K562 (cell line): ENCODE data around the gene GET3. TPM values are rescaled to one million over a fixed set of nuclear protein-coding genes. Genes with fewer than 3 reads are reported as not detected.

Experiments
- ARID1B ChIP-seq: fragments of 450-650 bp; IDR thresholded peaks from 2 replicates; pipeline ENCODE4 v1.6.1; 2016; ENCODE audit warnings: antibody characterized with exemption, mild to moderate bottlenecking, inconsistent platforms
- ARID2 ChIP-seq: fragments of 450-650 bp; IDR thresholded peaks from 2 replicates; pipeline ENCODE4 v1.6.1; 2017; ENCODE audit warnings: antibody characterized with exemption, mild to moderate bottlenecking
- CCAR2 ChIP-seq: fragments of 200-400 bp; formaldehyde crosslinking; IDR thresholded peaks from 2 replicates; pipeline ENCODE4 v1.6.1; 2017; ENCODE audit warnings: mild to moderate bottlenecking, low read depth, low read length
- COPS2 ChIP-seq: fragments of 450-650 bp; conservative IDR thresholded peaks from 2 replicates; pipeline ENCODE4 v1.6.1; 2016; ENCODE audit warnings: mild to moderate bottlenecking, moderate library complexity
- E2F5 ChIP-seq: sonication (generic); formaldehyde crosslinking; IDR thresholded peaks from 2 replicates; pipeline ENCODE4 v1.8.0; 2022; ENCODE audit warnings: mild to moderate bottlenecking, missing genetic modification reagents
- ETV6 ChIP-seq, 3 experiments: fragments of 150-350 bp in 1 of 3; sonication (generic) in 1 of 3; formaldehyde crosslinking in 1 of 3; IDR thresholded peaks; 2 replicates each; pipeline versions ENCODE4 v1.6.1 to v1.8.0; 2014 to 2022; ENCODE audit warnings: borderline replicate concordance in 2 of 3, low read depth in 2 of 3, antibody characterized with exemption in 1 of 3, low read length in 1 of 3, mild to moderate bottlenecking in 1 of 3, missing genetic modification reagents in 1 of 3
- FOXP1 ChIP-seq: sonication (generic); formaldehyde crosslinking; IDR thresholded peaks from 2 replicates; pipeline ENCODE4 v1.8.0; 2022; ENCODE audit warnings: mild to moderate bottlenecking, missing genetic modification reagents
- KLF1 ChIP-seq: fragments of 450-650 bp; IDR thresholded peaks from 2 replicates; pipeline ENCODE4 v1.6.1; 2016; ENCODE audit warnings: missing genetic modification characterization, missing compliant biosample characterization
- KLF16 ChIP-seq: IDR thresholded peaks from 2 replicates; pipeline ENCODE4 v1.6.1; 2016; ENCODE audit warnings: antibody characterized with exemption
- MAFF ChIP-seq: IDR thresholded peaks from 2 replicates; pipeline ENCODE4 v1.6.1; 2012; ENCODE audit warnings: low read length, improper control_type of control experiment
- MAFK ChIP-seq: IDR thresholded peaks from 2 replicates; pipeline ENCODE4 v1.6.1; 2011; ENCODE audit warnings: low read length, improper control_type of control experiment
- MBD1 ChIP-seq: fragments of 250-450 bp; sonication (Bioruptor Pico); IDR thresholded peaks from 2 replicates; pipeline ENCODE4 v1.8.0; 2022; ENCODE audit warnings: inconsistent platforms
- MIER1 ChIP-seq: fragments of 450-650 bp; IDR thresholded peaks from 2 replicates; pipeline ENCODE4 v1.6.1; 2016; ENCODE audit warnings: antibody characterized with exemption, mild to moderate bottlenecking, low read depth
- NCOA6 ChIP-seq: fragments of 450-650 bp; IDR thresholded peaks from 2 replicates; pipeline ENCODE4 v1.6.1; 2017; ENCODE audit warnings: mild to moderate bottlenecking
- NEUROD1 ChIP-seq: fragments of 150-350 bp; IDR thresholded peaks from 2 replicates; pipeline ENCODE4 v1.6.1; 2014; ENCODE audit warnings: borderline replicate concordance, low read length, low read depth; ENCODE audit not compliant: partially characterized antibody
- OTX1 ChIP-seq: fragments of 450-650 bp; formaldehyde crosslinking; IDR thresholded peaks from 2 replicates; pipeline ENCODE4 v1.4.0; 2022; ENCODE audit warnings: mild to moderate bottlenecking
- PHB2 ChIP-seq: fragments of 450-650 bp; IDR thresholded peaks from 2 replicates; pipeline ENCODE4 v1.6.1; 2017; ENCODE audit warnings: low read depth
- RBFOX2 ChIP-seq: fragments of 200-400 bp; formaldehyde crosslinking; IDR thresholded peaks from 2 replicates; pipeline ENCODE4 v1.6.1; 2017; ENCODE audit warnings: low read depth, mild to moderate bottlenecking, low read length, moderate library complexity
- ZBTB7A ChIP-seq: IDR thresholded peaks from 2 replicates; pipeline ENCODE4 v1.6.1; 2011; ENCODE audit warnings: low read depth, mild to moderate bottlenecking, low read length, moderate library complexity, borderline replicate concordance; ENCODE audit not compliant: control insufficient read depth
- ZNF124 ChIP-seq: sonication (generic); formaldehyde crosslinking; IDR thresholded peaks from 2 replicates; pipeline ENCODE4 v1.8.1; 2022; ENCODE audit warnings: missing genetic modification reagents
- ZNF699 ChIP-seq: fragments of 250-450 bp; sonication (Bioruptor Pico); IDR thresholded peaks from 2 replicates; pipeline ENCODE4 v1.8.0; 2021; ENCODE audit warnings: mild to moderate bottlenecking, moderate library complexity; ENCODE audit not compliant: insufficient replicate concordance
- polyA plus RNA-seq, 8 experiments: library from polyadenylated mRNA; depleted of rRNA in 4 of 8; stranded (reverse) in 5 of 8; unstranded in 3 of 8; fragments of >200 nt; fragmentation: Nextera tagmentation in 2 of 8; fragmentation: Illumina TruSeq in 1 of 8; extraction: Ambion mirVana in 2 of 8; extraction: Trizol in 1 of 8; gene quantifications; 2 replicates each; pipeline versions ENCODE4 v1.2.1 to v1.2.3, GENCODE V29; 2011 to 2014; ENCODE audit warnings: inconsistent platforms in 1 of 8, missing spikeins in 1 of 8
- total RNA-seq, 7 experiments: library from RNA; depleted of rRNA in 6 of 7; stranded (reverse); fragments of >200 nt in 6 of 7; fragmentation: Illumina TruSeq in 2 of 7; extraction: Trizol in 2 of 7; gene quantifications; 2 replicates each; pipeline versions ENCODE4 v1.2.1 to v1.2.3, GENCODE V29; 2011 to 2021; ENCODE audit warnings: low replicate concordance in 1 of 7
- TF ChIP-seq, protein P1 (sequence below): IDR thresholded peaks from 2 replicates; pipeline ENCODE4 v1.6.1; 2011; ENCODE audit warnings: borderline replicate concordance, low read depth, mild to moderate bottlenecking, moderate library complexity, low read length; ENCODE audit not compliant: insufficient read depth, poor library complexity, severe bottlenecking
- TF ChIP-seq, protein P2 (sequence below): fragments of 200-800 bp; sonication (Bioruptor generic); IDR thresholded peaks from 2 replicates; pipeline ENCODE4 v1.6.1; 2017; ENCODE audit warnings: missing genetic modification characterization, missing compliant biosample characterization

Gene GET3
- total and polyA plus RNA-seq, 9 of the 15 experiments (the other 6 are each of a cell fraction or from before 2014, with no cell fraction given), result 8.3 to 83.5 (median 51.8) TPM

- TF ChIP-seq ARID1B (peak; percentile 12; the same call in 1 of the 2 replicates), MAFF (0 out of 2 replicates have a peak, but pooled peaks have one; percentile 1), NCOA6 (no peak), RBFOX2 (peak; percentile 80), ETV6 (IDR thresholded peaks at IDR 0.05; ENCODE audit: borderline replicate concordance in 1 of 2, low read depth in 2 of 2, low read length in 1 of 2) (no peak), ETV6 (CRISPR knock-in tag; IDR thresholded peaks at IDR 0.05; ENCODE audit: borderline replicate concordance) (no peak), ZNF699 (CRISPR knock-in tag) (no peak), ZNF124 (no peak), KLF1 (tag) (no peak), E2F5 (CRISPR knock-in tag) (no peak), NEUROD1 (peak; percentile 26), MIER1 (no peak; the same call in 1 of the 2 replicates), KLF16 (no peak), CCAR2 (no peak), MAFK (no peak), ZBTB7A (peak; percentile 95), COPS2 (no peak), PHB2 (no peak), ARID2 (no peak), OTX1 (no peak), FOXP1 (CRISPR knock-in tag) (peak; percentile 75; the same call in 1 of the 2 replicates), MBD1 (CRISPR knock-in tag) (no peak)
- TF ChIP-seq, protein P1, sequence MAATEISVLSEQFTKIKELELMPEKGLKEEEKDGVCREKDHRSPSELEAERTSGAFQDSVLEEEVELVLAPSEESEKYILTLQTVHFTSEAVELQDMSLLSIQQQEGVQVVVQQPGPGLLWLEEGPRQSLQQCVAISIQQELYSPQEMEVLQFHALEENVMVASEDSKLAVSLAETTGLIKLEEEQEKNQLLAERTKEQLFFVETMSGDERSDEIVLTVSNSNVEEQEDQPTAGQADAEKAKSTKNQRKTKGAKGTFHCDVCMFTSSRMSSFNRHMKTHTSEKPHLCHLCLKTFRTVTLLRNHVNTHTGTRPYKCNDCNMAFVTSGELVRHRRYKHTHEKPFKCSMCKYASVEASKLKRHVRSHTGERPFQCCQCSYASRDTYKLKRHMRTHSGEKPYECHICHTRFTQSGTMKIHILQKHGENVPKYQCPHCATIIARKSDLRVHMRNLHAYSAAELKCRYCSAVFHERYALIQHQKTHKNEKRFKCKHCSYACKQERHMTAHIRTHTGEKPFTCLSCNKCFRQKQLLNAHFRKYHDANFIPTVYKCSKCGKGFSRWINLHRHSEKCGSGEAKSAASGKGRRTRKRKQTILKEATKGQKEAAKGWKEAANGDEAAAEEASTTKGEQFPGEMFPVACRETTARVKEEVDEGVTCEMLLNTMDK, result no peak
- TF ChIP-seq, protein P2, sequence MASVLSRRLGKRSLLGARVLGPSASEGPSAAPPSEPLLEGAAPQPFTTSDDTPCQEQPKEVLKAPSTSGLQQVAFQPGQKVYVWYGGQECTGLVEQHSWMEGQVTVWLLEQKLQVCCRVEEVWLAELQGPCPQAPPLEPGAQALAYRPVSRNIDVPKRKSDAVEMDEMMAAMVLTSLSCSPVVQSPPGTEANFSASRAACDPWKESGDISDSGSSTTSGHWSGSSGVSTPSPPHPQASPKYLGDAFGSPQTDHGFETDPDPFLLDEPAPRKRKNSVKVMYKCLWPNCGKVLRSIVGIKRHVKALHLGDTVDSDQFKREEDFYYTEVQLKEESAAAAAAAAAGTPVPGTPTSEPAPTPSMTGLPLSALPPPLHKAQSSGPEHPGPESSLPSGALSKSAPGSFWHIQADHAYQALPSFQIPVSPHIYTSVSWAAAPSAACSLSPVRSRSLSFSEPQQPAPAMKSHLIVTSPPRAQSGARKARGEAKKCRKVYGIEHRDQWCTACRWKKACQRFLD (CRISPR knock-in tag), result peak; percentile 81; the same call in 1 of the 2 replicates
Observed at GRCh38 chr19:12723641-12724426, 13.5 kb upstream of the GET3 start, which contains the start of gene TNPO2 (continued).
